GM19467 (cell line): ENCODE measurements around the gene TNKS1BP1.
A peak's percentile ranks its signal among the peaks of the same experiment; 100 is the strongest.
"Not testable (repeated sequence)": the region's sequence is repeated elsewhere in the genome, so short reads cannot be mapped to it uniquely, and the experiment has no call there.

Experiments
- ATAC-seq: cut with Tn5 transposase; IDR thresholded peaks from one replicate; pipeline ENCODE4 v1.9.1; 2021; ENCODE audit warnings: mild to moderate bottlenecking, moderate library complexity; ENCODE audit not compliant: unreplicated experiment

Gene TNKS1BP1

GRCh38 chr11:57324886-57325734 lies at the start of gene TNKS1BP1:
TNKS1BP1 (minus strand) TSS chr11:57324952; CDS start chr11:57321885, 3,067 bp downstream.
- peak; percentile 92 for ATAC-seq

- no peak for ATAC-seq
Measured at GRCh38 chr11:57373146-57373545, 48.4 kb upstream of the TNKS1BP1 start.

GRCh38 chr11:57370941-57371340 lies 46.2 kb upstream of the TNKS1BP1 start:
- ATAC-seq, result no peak

GRCh38 chr11:57370251-57370650 lies 45.5 kb upstream of the TNKS1BP1 start:
- no peak for ATAC-seq

- ATAC-seq, result no peak
Measured at GRCh38 chr11:57368845-57369232, 44.1 kb upstream of the TNKS1BP1 start.

GRCh38 chr11:57368106-57368844 lies 43.5 kb upstream of the TNKS1BP1 start:
- no peak for ATAC-seq

GRCh38 chr11:57364851-57365660 lies 40.3 kb upstream of the TNKS1BP1 start:
- ATAC-seq, result no peak

GRCh38 chr11:57363131-57364080 lies 38.7 kb upstream of the TNKS1BP1 start:
- no peak for ATAC-seq

- no peak for ATAC-seq
Measured at GRCh38 chr11:57361926-57362325, 37.2 kb upstream of the TNKS1BP1 start.

- ATAC-seq, result not testable (repeated sequence)
Measured at GRCh38 chr11:57361420-57361819, 36.7 kb upstream of the TNKS1BP1 start.

GRCh38 chr11:57360991-57361390 lies 36.2 kb upstream of the TNKS1BP1 start:
- ATAC-seq, result no peak

- no peak for ATAC-seq
Measured at GRCh38 chr11:57359896-57360690, 35.3 kb upstream of the TNKS1BP1 start.

GRCh38 chr11:57359396-57359795 lies 34.6 kb upstream of the TNKS1BP1 start:
- no peak for ATAC-seq

- no peak for ATAC-seq
Measured at GRCh38 chr11:57358991-57359390, 34.2 kb upstream of the TNKS1BP1 start.

- no peak for ATAC-seq
Measured at GRCh38 chr11:57358543-57358961, 33.8 kb upstream of the TNKS1BP1 start.

- ATAC-seq, result no peak
Measured at GRCh38 chr11:57357856-57358255, 33.1 kb upstream of the TNKS1BP1 start.

GRCh38 chr11:57357310-57357709 lies 32.6 kb upstream of the TNKS1BP1 start:
- no peak for ATAC-seq

- no peak for ATAC-seq
Measured at GRCh38 chr11:57356268-57356667, 31.5 kb upstream of the TNKS1BP1 start.

- no peak for ATAC-seq
Measured at GRCh38 chr11:57354699-57355098, 29.9 kb upstream of the TNKS1BP1 start.
